Measurements from ENCODE around the gene RANGAP1.
"Not testable (repeated sequence)": the region's sequence is repeated elsewhere in the genome, so short reads cannot be mapped to it uniquely, and the experiment has no call there.

Gene RANGAP1

DNA sequence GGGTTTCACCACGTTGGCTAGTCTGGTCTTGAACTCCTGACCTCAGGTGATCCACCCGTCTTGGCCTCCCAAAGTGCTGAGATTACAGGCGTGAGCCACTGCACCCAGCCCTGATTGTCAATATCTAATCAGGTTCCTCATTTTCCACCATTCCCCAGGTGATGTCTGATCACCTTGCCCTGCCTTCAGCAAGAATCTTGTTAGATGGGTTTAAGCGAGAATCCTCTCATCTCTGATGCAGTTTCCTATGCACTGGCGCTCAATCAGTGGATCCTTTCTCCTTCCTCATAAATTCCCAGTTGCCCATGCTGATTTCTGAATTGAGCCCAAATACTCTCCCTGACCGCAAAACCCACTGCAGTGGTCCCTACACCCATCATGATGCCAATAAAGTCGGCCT lies 14.7 kb upstream of the RANGAP1 start:
- DNase-seq (ENCODE audit: low spot score), result no peak

DNA sequence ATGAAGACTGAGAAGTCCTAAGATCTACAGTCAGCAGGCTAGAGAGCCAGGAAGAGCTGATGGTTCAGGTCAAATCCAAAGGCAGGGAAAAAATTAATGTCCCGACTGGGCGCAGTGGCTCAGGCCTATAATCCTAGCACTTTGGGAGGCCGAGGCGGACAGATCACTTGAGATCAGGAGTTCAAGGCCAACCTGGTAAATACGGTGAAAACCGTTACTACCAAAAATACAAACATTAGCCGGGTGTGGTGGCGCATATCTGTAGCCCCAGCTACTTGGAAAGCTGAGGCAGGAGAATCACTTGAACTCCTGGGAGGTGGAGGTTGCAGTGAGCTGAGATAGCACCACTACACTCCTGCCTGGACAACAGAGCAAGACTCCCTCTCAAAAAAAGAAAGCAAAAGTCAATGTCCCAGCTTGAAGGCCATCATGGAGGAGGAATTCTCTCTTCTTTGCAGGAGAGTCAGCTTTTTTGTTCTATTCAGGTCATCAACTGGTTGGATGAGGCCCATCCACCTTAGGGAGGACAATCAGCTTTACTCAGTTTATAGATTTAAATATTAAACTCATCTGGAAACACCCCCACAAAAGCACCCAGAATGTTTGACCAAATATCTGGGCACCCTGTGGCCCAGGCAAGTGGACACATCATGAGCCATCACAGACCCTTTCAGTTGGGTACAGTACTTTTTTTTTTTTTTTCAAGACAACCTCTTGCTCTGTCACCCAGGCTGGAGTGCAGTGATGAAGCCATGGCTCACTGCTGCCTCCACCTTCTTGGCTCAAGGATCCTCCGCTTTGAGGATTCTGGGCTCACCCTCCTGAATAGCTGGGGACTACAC lies 11.1 kb upstream of the RANGAP1 start:
- no peak for DNase-seq (ENCODE audit: low spot score)

DNA sequence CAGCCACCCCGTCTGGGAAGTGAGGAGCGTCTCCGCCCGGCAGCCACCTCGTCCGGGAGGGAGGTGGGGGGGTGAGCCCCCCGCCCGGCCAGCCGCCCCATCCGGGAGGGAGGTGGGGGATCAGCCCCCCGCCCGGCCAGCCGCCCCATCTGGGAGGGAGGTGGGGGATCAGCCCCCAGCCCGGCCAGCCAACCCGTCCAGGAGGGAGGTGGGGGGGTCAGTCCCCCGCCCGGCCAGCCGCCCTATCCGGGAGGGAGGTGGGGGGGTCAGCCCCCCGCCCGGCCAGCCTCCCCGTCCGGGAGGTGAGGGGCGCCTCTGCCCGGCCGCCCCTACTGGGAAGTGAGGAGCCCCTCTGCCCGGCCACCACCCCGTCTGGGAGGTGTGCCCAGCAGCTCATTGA lies 8.8 kb upstream of the RANGAP1 start:
- DNase-seq (ENCODE audit: low spot score), result not testable (repeated sequence)

DNA sequence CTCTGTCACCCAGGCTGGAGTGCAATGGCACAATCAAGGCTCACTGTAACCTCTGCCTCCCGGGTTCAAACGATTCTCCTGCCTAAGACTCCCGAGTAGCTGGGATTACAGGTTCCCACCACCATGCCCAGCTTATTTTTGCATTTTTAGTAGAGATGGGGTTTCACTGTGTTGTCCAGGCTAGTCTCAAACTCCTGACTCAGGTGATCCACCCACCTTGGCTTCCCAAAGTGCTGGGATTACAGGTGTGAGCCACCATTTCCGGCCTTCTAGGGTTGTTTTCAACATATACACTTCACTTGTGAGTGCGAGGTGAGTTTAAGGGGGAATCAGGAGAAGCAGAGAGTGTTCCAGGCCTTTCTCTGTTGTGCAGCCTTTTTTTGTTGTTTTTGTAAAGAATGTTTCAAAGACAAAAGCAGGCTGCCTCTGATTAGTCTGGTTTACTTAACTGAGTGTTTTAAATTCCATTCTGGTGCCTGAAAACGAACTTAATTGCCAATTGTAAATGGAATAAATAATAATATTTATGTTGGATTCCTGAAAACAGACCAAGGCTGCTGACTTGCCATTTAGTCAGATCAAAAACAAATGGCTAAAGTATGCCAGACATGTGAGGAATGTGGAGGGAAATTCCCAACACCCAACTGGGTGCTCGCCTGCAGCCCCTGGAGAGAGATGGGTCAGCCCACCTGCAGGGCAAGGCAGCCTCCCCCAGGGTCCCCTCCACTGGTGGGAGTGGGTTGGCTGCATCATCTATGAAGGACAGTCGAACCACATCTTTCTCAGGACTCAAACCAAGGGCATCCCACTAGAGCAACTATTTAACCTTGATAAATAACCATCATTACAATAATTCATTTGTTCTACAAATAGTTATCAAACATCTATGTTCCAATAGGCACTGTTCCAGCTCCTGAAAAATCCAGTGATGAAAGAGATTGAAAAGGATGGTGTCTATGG lies 4.6 kb upstream of the RANGAP1 start:
- no peak for DNase-seq (ENCODE audit: low spot score)

DNA sequence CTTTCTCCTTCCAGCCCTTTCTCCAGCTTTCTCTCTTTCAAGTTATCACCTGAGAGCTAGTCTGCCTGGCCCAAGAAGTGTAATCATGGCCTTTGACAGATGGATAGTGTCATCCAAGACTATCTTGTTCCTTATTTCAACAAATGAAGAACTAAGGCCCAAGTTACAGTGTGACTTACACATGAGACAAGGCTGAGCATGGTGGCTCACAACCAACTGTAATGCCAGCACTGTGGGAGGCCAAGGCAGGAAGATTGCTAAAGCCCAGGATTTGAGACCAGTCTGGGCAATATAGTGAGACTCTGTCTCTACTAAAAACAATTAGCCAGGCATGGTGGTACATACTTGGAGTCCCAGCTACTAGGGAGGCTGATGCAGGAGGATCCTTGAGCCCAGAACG lies 3.7 kb upstream of the RANGAP1 start:
- DNase-seq (ENCODE audit: low spot score), result no peak

DNA sequence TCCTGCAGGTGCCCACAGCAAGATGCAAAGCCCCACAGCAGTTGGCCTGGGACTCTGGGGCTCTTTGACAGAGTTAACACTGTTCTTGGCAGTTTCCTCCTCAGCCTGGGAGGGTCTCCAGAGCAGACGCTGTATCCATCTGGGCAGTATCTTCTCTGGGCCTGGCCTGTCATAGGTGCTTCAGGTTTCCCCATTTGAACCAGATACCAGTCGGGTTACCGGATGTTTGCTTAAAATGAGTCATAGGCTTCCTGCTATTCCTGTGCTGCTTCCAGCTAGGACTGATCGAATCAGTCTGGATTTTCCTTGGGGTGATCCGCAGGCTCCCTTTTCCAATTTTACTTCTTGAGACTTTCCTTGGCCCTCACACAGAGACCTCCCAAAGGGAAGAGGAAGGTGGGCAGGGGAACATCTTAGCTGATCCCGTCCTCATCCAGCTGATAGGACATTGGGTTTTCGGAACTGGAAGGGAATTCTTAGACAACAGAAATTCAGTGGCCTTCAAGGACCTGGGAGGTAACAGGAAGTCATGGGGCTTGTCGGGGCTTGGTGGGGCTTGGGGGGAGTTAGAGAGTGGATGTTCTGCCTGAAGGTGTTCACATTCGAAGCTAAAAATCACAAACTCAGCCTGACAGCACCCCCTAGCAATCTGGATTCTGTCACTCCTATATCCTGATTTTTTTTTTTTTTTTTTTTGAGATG lies 2.4 kb upstream of the RANGAP1 start:
- peak; percentile 85 for DNase-seq (ENCODE audit: low spot score)

DNA sequence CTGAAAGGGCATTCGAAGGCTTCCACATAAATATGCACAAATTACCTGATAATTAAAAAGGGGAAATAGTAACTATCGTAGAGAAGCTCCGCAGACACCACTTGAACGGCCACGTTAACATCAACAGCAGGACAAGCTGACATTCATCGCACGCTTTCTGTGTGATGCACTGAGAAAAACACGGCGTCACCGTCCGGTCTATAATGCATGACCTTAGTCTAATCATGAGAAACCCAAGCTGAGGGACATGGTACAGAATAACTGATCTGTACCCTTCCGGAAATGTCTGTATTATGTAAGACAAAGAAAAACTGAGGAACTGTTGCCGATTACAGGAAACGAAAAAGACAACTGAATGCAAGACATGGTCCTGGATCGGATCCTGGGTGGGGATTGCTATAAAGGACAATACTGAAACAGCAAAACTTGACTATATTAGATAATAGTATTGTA lies 678 bp upstream of the RANGAP1 start:
- peak; percentile 29 for DNase-seq (ENCODE audit: low spot score)

DNA sequence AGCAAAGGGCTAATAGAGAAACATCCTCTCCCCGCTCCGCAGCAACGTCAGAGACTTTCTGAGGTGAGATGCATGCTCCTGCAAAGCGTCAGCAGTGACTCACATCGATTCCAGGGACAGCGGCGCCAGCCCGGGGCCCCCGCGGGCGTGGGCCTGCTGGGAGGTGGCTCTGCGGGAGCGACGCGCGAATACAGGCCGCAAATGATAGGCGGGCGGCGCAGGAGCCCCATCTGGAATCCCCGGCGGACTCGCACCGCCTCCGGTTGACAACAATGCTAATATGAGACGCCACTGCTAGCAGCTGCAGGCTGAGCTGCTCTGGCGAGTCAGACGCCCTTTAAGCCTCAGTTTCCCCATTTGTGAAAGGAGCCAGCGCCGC lies 557 bp downstream of the RANGAP1 start:
- DNase-seq (ENCODE audit: low spot score), result peak; percentile 81

DNA sequence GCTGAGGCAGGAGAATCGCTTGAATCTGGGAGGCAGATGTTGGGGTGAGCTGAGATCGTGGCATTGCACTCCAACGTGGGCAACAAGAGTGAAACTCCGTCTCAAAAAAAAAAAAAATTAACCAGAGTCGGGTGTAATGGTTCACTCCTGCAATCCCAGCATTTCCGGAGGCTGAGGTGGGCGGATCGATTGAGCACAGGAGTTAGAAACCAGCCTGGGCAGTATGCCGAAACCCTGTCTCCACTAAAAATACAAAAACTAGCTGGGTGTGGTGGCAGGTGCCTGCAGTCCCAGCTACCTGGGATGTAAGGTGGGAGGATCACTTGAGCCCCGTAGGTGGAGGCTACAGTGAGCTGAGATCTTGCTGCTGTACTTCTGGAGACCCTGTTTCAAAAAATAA lies 1.5 kb downstream of the RANGAP1 start:
- no peak for DNase-seq (ENCODE audit: low spot score)

DNA sequence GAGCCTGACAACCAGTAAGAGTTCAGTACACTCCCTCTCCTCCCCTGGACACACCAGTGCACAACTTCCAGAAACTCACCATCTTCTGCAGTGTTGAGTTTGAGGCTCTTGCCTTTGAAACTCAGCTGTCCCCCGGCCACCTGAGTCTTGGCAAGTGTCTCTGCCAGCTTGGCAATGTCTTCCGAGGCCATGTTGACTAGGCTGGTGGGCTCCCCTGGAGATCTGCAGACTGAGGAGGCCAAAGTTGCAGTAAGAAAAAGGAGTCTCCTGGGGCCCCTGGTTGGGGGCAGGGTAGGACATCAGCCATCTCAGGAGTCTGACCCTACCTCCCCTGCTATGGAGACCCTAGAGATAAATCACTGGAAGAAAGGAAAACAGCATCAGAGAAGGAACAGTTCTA lies 5.1 kb downstream of the RANGAP1 start:
- DNase-seq (ENCODE audit: low spot score), result no peak

DNA sequence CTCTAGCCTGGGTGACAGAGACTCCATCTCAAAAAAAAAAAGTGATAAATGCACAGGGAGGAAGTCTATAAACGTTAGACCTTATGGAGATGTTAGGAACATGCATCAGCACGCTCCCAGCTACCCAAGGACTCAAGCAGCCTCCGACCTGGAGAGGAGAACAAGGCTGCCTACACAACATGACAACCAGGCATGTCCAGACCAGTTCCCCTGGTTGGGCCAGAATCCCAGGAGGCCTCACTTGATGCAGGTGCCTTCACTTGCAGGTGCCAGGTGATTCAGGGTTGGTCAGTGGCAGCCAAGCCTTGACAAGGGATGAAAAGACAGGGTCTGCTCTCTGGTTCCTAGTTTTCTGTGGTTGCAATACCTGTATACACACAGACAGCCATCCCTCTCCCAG lies 5.9 kb downstream of the RANGAP1 start:
- no peak for DNase-seq (ENCODE audit: low spot score)

DNA sequence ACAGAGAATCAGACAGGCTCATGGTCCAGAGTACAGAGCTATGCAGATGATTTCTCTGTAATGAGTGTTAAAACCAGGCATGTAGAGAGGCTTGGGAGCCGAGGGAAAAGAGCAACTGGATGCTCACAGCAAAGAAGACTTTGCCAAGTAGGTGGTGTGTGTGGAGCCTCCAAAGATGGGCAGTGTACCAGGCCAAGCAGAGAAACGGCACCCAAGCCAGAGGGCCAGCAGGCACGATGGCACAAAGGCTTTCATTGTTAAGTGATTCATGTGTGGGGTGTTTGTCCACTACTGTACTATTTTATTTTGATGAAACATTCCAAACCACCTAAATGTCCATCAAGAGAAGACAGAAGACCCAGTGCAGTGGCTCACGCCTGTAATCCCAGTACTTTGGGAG lies 11.1 kb downstream of the RANGAP1 start:
- no peak for DNase-seq (ENCODE audit: low spot score)

DNA sequence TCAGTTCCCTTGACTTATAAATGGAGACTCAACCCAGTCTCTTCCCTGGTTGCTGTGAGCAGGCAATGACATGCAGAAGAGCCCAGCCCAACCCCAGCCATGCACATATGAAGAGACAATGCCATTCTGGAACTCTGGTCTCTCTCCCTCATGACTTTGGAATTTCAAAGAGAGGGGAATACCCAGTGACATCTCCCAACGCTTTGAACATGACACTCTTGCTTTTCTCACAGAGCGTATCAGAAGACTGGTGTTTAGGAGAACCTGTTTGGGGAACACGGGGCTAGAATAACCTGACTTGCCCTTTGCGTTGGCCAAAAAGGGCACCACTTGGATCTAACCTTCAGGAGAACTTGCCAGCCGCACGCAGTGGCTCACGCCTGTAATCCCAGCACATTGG lies 12.9 kb downstream of the RANGAP1 start:
- DNase-seq (ENCODE audit: low spot score), result no peak

DNA sequence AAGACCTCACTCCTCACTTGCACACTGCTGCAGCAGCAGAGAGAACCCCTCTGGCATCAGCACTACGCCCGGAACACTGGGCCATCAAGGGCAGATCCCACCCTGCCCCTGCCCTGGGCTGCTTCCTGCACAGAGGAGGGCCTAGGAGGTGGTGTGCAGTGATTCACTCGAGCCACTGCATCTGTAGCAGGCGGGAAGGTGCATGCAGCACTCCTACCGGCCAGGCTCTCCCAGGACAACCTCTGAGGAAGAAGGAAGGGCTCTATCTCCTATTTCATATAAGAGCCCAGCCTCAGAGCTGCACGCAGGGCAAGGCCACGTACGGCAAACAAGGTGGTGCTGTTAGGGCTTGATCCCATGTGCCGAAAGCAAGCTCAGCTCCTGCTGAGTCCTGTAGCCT lies 14.2 kb downstream of the RANGAP1 start:
- DNase-seq (ENCODE audit: low spot score), result no peak

DNA sequence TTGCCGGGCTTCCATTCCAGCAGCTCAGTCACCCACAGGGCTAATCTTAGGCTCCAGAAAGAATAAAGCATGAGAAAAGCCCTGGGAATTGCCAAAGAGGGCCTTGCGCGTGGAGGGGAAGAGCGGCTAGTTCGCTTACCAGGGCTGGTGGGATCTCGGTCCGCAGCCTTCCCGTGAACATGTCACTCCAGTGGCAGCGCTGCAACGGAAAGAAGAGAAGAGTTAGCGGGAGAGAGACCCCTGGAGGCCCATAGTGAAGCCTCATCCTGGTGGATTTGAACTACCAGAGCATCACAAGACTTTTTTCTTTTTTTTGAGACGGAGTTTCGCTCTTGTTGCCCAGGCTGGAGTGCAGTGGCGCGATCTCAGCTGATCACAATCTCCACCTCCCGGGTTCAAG lies 18.0 kb downstream of the RANGAP1 start:
- no peak for DNase-seq (ENCODE audit: low spot score)

DNA sequence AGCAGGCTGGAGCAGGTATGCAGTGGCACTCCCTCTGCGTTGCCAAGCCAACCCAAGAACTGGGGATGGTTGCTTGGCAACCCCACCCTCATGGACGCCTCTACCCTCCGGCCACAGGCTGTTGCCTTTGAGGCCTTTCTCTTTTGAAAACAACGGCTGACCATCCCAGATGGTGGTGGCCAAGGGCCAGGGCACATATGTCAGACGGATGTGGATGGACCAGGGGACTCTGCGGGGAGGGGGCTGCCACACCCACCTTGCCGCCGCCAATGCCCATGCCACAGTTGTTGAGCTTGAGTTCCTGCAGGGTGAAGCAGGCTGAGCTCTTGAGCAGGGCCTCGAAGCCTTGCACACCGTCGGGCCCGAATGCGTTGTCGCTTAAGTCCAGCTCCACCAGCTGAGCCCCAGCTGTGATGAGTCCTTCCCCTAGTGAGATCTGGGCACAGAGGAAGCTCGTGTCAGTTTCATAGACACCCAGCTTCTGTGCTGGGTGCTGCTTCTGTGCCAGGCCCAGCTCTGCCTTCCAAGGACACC lies 21.5 kb downstream of the RANGAP1 start:
- DNase-seq (ENCODE audit: low spot score), result no peak

DNA sequence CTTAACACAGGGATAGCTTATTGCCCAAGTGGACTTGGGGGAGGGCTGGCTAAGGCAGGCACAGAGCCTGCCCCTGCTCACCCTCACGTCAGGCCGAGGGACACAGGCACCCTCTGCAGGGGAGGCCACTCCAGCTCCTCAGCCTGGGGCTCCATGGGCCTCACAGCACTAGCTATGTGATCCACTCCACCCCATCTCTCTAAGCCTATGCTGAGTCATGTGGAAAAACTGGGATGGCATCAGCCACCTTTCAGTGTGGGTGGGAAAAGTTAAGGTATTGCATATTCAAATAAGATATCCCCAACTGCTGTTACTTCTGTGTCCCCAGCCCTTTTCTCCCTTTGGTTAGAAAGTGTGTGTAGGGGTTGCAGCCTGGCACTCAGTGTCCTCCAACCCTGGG lies 22.3 kb downstream of the RANGAP1 start:
- DNase-seq (ENCODE audit: low spot score), result no peak

DNA sequence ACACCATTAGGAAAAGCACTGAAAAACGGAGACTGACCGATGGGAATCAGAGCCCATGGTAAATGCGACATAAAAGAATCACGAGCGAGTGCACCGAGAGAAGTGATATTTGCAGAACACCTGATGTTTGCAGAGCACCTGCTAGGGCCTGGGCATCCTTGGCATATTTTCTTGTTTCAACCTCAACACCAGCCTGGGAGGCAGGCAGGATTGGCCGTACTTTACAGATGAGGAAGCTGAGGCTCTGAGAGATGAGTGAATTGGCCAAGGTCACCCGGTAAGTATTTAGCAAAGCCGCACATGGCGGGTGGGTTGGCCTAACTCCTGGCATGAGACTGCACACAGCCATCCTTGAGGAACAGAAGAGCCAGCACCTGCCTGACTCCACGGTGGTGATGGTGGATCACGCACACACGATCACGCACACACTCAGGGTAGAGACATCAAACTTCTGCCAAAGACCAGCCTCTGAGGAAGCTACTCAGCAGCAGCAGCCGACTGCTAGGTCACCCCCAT lies 23.7 kb downstream of the RANGAP1 start:
- no peak for DNase-seq (ENCODE audit: low spot score)

DNA sequence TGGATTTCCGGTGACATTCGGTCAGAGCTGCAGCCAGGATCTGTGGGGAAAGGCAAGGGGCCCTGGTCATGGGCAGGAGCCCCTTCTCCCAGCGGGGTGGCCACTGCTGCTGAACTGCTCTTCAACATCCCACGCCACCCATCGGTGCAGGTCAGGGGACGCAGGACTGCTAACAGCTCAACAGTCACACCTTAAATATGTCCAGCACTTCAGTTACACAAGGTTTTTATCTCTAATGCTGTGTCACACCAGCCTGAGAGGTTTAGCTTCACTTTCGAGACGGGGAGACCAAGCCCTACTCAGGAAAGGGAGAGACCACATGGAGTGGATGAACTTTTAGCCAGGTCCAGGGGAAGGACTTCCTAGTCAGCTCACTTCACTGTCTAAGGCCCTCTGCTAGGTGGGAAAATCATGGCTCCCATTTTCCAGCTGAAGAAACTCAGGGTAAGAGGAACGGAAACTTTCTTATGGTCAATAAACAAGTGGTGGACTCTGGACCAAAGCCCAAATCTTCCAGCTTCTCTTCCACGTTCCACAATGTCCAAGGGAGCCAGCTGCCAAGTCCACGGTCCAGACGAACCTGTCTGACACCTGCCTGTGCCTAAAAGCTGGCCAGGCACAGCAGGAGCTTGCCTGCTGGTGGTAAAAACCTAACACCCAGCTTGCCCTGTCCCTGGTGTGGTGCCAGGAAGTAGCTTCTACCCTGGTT lies 24.3 kb downstream of the RANGAP1 start:
- DNase-seq (ENCODE audit: low spot score), result no peak

DNA sequence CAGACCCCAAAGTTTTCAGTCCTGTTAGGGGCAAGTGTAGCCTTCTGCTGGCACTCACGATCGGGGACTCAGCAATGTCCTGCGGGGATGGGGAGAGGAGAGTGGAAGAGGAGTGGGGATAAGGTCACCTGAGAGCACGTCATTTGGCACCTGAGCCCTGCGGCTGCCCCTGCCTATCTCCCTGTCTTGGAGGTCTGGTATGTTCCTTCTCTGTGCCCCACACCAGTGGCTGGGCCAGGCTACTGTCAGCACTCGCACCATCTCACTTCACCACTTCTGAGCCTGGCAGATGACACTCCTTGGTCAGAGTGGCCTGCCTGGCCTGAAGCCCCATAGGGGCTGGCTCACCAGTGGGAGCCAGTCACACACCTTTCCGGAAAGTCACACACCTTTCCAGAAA lies 25.1 kb downstream of the RANGAP1 start:
- DNase-seq (ENCODE audit: low spot score), result no peak

DNA sequence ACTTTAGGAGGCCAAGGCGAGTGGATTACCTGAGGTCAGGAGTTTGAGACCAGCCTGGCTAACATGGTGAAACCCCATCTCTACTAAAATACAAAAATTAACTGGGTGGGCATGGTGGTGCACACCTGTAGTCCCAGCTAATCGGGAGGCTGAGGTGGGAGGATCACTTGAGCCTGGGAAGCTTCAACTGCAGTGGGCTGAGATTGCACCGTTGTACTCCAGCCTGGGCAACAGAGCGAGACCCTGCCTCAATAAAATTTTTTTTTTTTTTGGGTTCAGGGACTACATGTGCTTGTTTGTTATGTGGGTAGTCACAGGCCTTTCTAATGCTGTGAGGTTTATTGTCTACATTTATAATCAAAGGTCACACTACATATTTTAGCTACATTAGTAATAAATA lies 26.2 kb downstream of the RANGAP1 start:
- DNase-seq (ENCODE audit: low spot score), result not testable (repeated sequence)
